Smooth muscle cell (in vitro differentiated cells): ENCODE data around the gene VAC14. TPM values are rescaled to one million over a fixed set of nuclear protein-coding genes. Genes with fewer than 3 reads are reported as not detected.
A peak's percentile ranks its signal among the peaks of the same experiment; 100 is the strongest.

Experiments
- DNase-seq: peaks from one replicate; lab custom pipeline; 2025; ENCODE audit not compliant: unreplicated experiment; lab: John Stamatoyannopoulos, UW
- H2AFZ ChIP-seq: fragments of 200-600 bp; sonication (generic); 2 replicates; pipeline ENCODE4 v1.6.0; 2016; ENCODE audit warnings: antibody characterized with exemption, low read depth, mild to moderate bottlenecking
- H3F3A ChIP-seq: fragments of 200-600 bp; sonication (generic); 2 replicates; pipeline ENCODE4 v1.6.0; 2017; ENCODE audit warnings: antibody characterized with exemption, low read depth
- H3K27ac ChIP-seq: fragments of 200-600 bp; sonication (generic); 2 replicates; pipeline ENCODE4 v1.5.1; 2016; ENCODE audit warnings: low read depth, mild to moderate bottlenecking
- H3K27me3 ChIP-seq: fragments of 200-600 bp; sonication (generic); 2 replicates; pipeline ENCODE4 v1.6.1; 2016; ENCODE audit warnings: low read depth, mild to moderate bottlenecking
- H3K36me3 ChIP-seq: fragments of 200-600 bp; sonication (generic); 2 replicates; pipeline ENCODE4 v1.5.1; 2016; ENCODE audit warnings: low read depth
- H3K4me1 ChIP-seq: fragments of 200-600 bp; sonication (generic); 2 replicates; pipeline ENCODE4 v1.5.1; 2016; ENCODE audit warnings: low read depth
- H3K4me2 ChIP-seq: fragments of 200-600 bp; sonication (generic); 2 replicates; pipeline ENCODE4 v1.6.0; 2016; ENCODE audit warnings: mild to moderate bottlenecking
- H3K4me3 ChIP-seq: fragments of 200-600 bp; sonication (generic); 2 replicates; pipeline ENCODE4 v1.5.1; 2016; ENCODE audit warnings: mild to moderate bottlenecking
- H3K79me2 ChIP-seq: fragments of 200-600 bp; sonication (generic); 2 replicates; pipeline ENCODE4 v1.6.0; 2016; ENCODE audit warnings: low read depth, mild to moderate bottlenecking
- H3K9ac ChIP-seq: fragments of 200-600 bp; sonication (generic); 2 replicates; pipeline ENCODE4 v1.6.0; 2016; ENCODE audit warnings: low read depth
- H3K9me3 ChIP-seq: fragments of 200-600 bp; sonication (generic); replicated peaks from 2 replicates; pipeline ENCODE4 v1.5.1; 2016; ENCODE audit warnings: low read depth
- H4K20me1 ChIP-seq: fragments of 200-600 bp; sonication (generic); 2 replicates; pipeline ENCODE4 v1.6.0; 2016; ENCODE audit warnings: low read depth
- WGBS: methylation state at CpG from one replicate; pipeline ENCODE4 v1.1.7; 2016; ENCODE audit warnings: low lambda C conversion rate; 5-methylcytosine and 5-hydroxymethylcytosine counted together
- polyA plus RNA-seq: library from polyadenylated mRNA; unstranded; fragments of >200 nt; fragmentation: Nextera tagmentation; extraction: Ambion mirVana; gene quantifications from 2 replicates; pipeline ENCODE4 v1.2.1, GENCODE V29; 2016
- total RNA-seq: library from RNA; depleted of rRNA; stranded (reverse); fragments of >200 nt; gene quantifications from 2 replicates; pipeline ENCODE4 v1.2.3, GENCODE V29; 2014
- TF ChIP-seq, protein P1 (sequence below): fragments of 200-600 bp; sonication (generic); IDR thresholded peaks from 2 replicates; pipeline ENCODE4 v1.5.1; 2017; ENCODE audit warnings: borderline replicate concordance, mild to moderate bottlenecking, antibody characterized with exemption; ENCODE audit not compliant: insufficient read depth, poor library complexity, severe bottlenecking

VAC14 gene
- total and polyA plus RNA-seq, 2 experiments from 2014 or later = 27.9 to 52.3 TPM

DNA sequence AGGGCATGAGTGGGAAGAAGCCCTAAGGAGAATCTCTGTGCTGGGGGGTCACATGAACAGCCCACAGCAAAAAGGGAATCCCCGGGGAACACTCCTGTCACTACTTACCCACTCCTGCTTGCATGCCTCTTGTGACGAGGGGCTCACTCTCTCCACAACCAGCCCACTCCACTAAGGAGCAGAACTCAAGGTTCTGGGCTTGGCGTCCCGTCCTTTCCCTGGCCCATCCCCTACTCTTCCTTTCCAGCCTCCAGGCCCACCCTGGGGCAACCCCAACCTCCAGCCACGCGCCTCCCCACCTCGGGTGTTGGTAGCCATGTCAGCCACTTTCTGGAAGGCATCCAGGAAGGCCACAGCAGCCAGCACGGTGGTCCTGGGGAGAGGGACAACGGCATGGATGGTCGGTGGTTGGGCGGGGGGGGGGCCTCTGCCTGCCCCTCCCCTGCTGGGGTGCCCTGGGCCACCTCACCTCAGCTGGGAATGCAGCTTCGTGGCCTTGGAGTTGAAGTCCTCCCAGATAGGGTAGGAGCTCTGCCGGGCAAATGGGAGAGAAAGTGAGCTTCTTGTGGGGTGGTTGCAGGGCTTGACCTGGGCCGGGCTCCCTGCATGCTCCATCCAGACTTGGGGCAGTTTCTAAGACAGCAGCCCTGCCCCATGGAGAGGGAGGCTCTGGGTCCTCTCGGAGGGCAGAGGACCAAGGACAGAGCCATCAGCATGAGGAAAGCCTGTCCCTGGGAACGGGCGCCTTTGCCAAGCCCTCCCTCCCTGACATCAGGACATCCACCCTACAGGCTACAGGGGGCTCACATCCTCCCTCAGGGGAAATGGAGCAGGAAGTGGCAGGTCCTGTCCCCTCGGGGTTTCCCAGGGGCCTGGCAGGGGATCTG is 120.2 kb downstream of the VAC14 start:
- Histone ChIP-seq H2AFZ (no peak overlapping the region), H3K4me1 (peaks cover 6% of the 10 kb centered on the region), H3K36me3 (no peaks in the 10 kb centered on the region), H3F3A (no peaks in the 10 kb centered on the region), H3K4me2 (no peak overlapping the region), H4K20me1 (peaks cover 61% of the 10 kb centered on the region), H3K79me2 (peaks cover 42% of the 10 kb centered on the region), H3K9ac (no peak overlapping the region), H3K27me3 (no peaks in the 10 kb centered on the region), H3K27ac (no peak overlapping the region), H3K9me3 (no peaks in the 10 kb centered on the region), H3K4me3 (no peak overlapping the region)
- no peak for DNase-seq
- WGBS = 87% methylated on average over 18 of the region's 18 CpGs
- TF ChIP-seq, protein P1, sequence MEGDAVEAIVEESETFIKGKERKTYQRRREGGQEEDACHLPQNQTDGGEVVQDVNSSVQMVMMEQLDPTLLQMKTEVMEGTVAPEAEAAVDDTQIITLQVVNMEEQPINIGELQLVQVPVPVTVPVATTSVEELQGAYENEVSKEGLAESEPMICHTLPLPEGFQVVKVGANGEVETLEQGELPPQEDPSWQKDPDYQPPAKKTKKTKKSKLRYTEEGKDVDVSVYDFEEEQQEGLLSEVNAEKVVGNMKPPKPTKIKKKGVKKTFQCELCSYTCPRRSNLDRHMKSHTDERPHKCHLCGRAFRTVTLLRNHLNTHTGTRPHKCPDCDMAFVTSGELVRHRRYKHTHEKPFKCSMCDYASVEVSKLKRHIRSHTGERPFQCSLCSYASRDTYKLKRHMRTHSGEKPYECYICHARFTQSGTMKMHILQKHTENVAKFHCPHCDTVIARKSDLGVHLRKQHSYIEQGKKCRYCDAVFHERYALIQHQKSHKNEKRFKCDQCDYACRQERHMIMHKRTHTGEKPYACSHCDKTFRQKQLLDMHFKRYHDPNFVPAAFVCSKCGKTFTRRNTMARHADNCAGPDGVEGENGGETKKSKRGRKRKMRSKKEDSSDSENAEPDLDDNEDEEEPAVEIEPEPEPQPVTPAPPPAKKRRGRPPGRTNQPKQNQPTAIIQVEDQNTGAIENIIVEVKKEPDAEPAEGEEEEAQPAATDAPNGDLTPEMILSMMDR = no peak

GRCh38 chr16:70679671-70680494 is 121.1 kb downstream of the VAC14 start:
- Histone ChIP-seq H3K27me3 (no peaks in the 10 kb centered on the region), H3K4me3 (no peak overlapping the region), H3K27ac (no peak overlapping the region), H3K9ac (no peak overlapping the region), H3K4me1 (peaks cover 4% of the 10 kb centered on the region), H3F3A (no peaks in the 10 kb centered on the region), H3K4me2 (no peak overlapping the region), H3K9me3 (no peaks in the 10 kb centered on the region), H2AFZ (no peak overlapping the region), H3K79me2 (peaks cover 37% of the 10 kb centered on the region), H4K20me1 (peaks cover 61% of the 10 kb centered on the region), H3K36me3 (no peaks in the 10 kb centered on the region)
- WGBS = 70% methylated on average over 39 of the region's 80 CpGs
- TF ChIP-seq, protein P1 = peak; percentile 50
- DNase-seq = no peak

DNA sequence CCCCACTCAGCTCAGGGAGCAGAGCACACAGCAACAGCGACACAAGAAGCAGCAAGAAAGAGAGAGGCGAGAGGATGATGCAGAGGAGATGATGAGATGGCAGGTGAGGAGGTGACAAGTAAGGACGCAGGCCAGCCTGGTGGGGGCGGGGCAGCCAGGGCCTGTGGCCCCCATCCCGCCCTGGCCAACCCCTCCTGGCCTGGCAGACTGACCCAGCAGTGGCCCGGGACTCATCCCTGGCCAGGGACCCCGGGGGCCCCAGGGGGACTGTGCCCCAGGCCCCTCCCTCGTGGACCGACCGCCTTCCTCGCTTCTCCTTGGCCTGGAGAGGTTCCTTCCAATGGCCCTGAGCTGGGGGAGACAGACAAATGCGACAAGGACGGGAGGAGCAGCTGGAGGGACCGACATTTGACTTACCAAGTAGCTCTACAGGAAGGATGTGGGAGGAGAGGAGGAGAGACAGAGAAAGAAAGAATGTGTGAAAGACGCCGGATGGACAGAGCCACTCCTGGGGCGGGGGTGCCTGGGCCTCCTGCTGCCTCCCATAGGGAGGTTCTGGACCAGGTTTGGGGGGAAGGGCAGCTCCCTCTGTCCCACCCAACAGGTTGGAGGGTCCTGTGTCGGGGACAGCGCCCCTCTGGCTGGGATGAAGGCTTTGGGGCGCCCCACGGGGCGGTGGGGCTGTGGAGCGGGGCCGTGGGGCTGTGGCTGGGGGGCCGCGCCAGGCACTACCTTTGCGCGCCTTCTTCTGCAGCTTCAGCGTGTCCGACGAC is 121.9 kb downstream of the VAC14 start:
- TF ChIP-seq, protein P1 = no peak
- no peaks in the 10 kb centered on the region for H3K36me3 ChIP-seq
- no peak overlapping the region for H3K4me2 ChIP-seq
- no peaks in the 10 kb centered on the region for H3K27me3 ChIP-seq
- H3K79me2 ChIP-seq = peaks cover 29% of the 10 kb centered on the region
- H3K9me3 ChIP-seq = no peaks in the 10 kb centered on the region
- H4K20me1 ChIP-seq = peaks cover 54% of the 10 kb centered on the region
- no peak overlapping the region for H2AFZ ChIP-seq
- no peak overlapping the region for H3K27ac ChIP-seq
- no peaks in the 10 kb centered on the region for H3K4me1 ChIP-seq
- H3K9ac ChIP-seq = no peak overlapping the region
- no peak overlapping the region for H3K4me3 ChIP-seq
- no peaks in the 10 kb centered on the region for H3F3A ChIP-seq
- no peak for DNase-seq
- WGBS = 91% methylated on average over 30 of the region's 31 CpGs
